Rectal smooth muscle tissue (tissue), 1 donor: ENCODE data around the gene SBDS.

Experiments
- H3K27ac ChIP-seq: one replicate; pipeline ENCODE4 v1.7.0; 2013; ENCODE audit warnings: low read depth, low read length, inconsistent platforms
- H3K27me3 ChIP-seq: one replicate; pipeline ENCODE4 v1.7.0; 2013; ENCODE audit warnings: low read length; ENCODE audit not compliant: control insufficient read depth, insufficient read depth
- H3K36me3 ChIP-seq: one replicate; pipeline ENCODE4 v1.7.0; 2013; ENCODE audit warnings: low read length; ENCODE audit not compliant: control insufficient read depth, insufficient read depth
- H3K4me1 ChIP-seq: one replicate; pipeline ENCODE4 v1.7.0; 2013; ENCODE audit warnings: low read length; ENCODE audit not compliant: control insufficient read depth, insufficient read depth
- H3K4me3 ChIP-seq: one replicate; pipeline ENCODE4 v1.7.0; 2013; ENCODE audit warnings: low read length
- H3K9ac ChIP-seq: one replicate; pipeline ENCODE4 v1.7.0; 2013; ENCODE audit warnings: low read length

SBDS gene

GRCh38 chr7:66950763-66951162, 44.6 kb downstream of the SBDS start:
- peaks cover 29% of the 10 kb centered on the region for H3K36me3 ChIP-seq
- H3K9ac ChIP-seq = no peak overlapping the region
- no peak overlapping the region for H3K4me3 ChIP-seq
- no peaks in the 10 kb centered on the region for H3K4me1 ChIP-seq
- no peaks in the 10 kb centered on the region for H3K27me3 ChIP-seq
- no peak overlapping the region for H3K27ac ChIP-seq

- no peak overlapping the region for H3K27ac ChIP-seq
- H3K36me3 ChIP-seq = peaks cover 24% of the 10 kb centered on the region
- H3K9ac ChIP-seq = no peak overlapping the region
These were observed 45.1 kb downstream of the SBDS start for GRCh38 chr7:66950311-66950710.

GRCh38 chr7:66948480-66949109, 46.8 kb downstream of the SBDS start:
- Histone ChIP-seq H3K4me3 (no peak overlapping the region), H3K36me3 (peaks cover 30% of the 10 kb centered on the region), H3K27ac (no peak overlapping the region)

More at GRCh38 chr7:66950311-66950710, 45.1 kb downstream of the SBDS start:
- H3K27me3 ChIP-seq = no peaks in the 10 kb centered on the region
- H3K4me1 ChIP-seq = no peaks in the 10 kb centered on the region
- no peak overlapping the region for H3K4me3 ChIP-seq

GRCh38 chr7:66946545-66946944, 48.8 kb downstream of the SBDS start:
- no peaks in the 10 kb centered on the region for H3K4me1 ChIP-seq
- H3K4me3 ChIP-seq = no peak overlapping the region
- no peak overlapping the region for H3K27ac ChIP-seq
- H3K9ac ChIP-seq = no peak overlapping the region
- H3K36me3 ChIP-seq = peaks cover 23% of the 10 kb centered on the region
- no peaks in the 10 kb centered on the region for H3K27me3 ChIP-seq

More at GRCh38 chr7:66948480-66949109, 46.8 kb downstream of the SBDS start:
- Histone ChIP-seq H3K9ac (no peak overlapping the region), H3K27me3 (no peaks in the 10 kb centered on the region), H3K4me1 (no peaks in the 10 kb centered on the region)

- no peak overlapping the region for H3K27ac ChIP-seq
- no peaks in the 10 kb centered on the region for H3K27me3 ChIP-seq
- H3K9ac ChIP-seq = no peak overlapping the region
- no peak overlapping the region for H3K4me3 ChIP-seq
- no peaks in the 10 kb centered on the region for H3K4me1 ChIP-seq
- peaks cover 3% of the 10 kb centered on the region for H3K36me3 ChIP-seq
These were observed 56.1 kb downstream of the SBDS start for GRCh38 chr7:66939325-66939724.

- H3K4me1 ChIP-seq = no peaks in the 10 kb centered on the region
- no peak overlapping the region for H3K9ac ChIP-seq
- H3K4me3 ChIP-seq = no peak overlapping the region
- no peaks in the 10 kb centered on the region for H3K36me3 ChIP-seq
- no peaks in the 10 kb centered on the region for H3K27me3 ChIP-seq
- no peak overlapping the region for H3K27ac ChIP-seq
These were observed 57.4 kb downstream of the SBDS start for GRCh38 chr7:66937940-66938339.
